Measurements from ENCODE around the gene OSR1. TPM values are rescaled to one million over a fixed set of nuclear protein-coding genes. Genes with fewer than 3 reads are reported as not detected.

OSR1 gene
- total RNA-seq, 1 donor from 2014 or later = 2.7 TPM

- Histone ChIP-seq H3K27me3 (ENCODE audit: low read depth) (peaks cover 19% of the 10 kb centered on the region), H3K4me3 (no peak overlapping the region), H3K27ac (replicated peaks) (no peak overlapping the region), H3K36me3 (no peaks in the 10 kb centered on the region), H3K9me3 (replicated peaks) (peaks cover 12% of the 10 kb centered on the region), H3K4me1 (no peaks in the 10 kb centered on the region)
- TF ChIP-seq CTCF (IDR thresholded peaks at IDR 0.05; ENCODE audit: borderline replicate concordance) = no peak
- no peak for DNase-seq
- intact Hi-C loops (cut with micrococcal nuclease) = no loop called here
Observed at GRCh38 chr2:19377717-19378116, 19.3 kb upstream of the OSR1 start.

GRCh38 chr2:19373352-19373751 lies 14.9 kb upstream of the OSR1 start:
- intact Hi-C loops (cut with micrococcal nuclease) = no loop called here
- Histone ChIP-seq H3K9me3 (replicated peaks) (peaks cover 12% of the 10 kb centered on the region), H3K27ac (replicated peaks) (no peak overlapping the region), H3K27me3 (ENCODE audit: low read depth) (peaks cover 19% of the 10 kb centered on the region), H3K4me1 (no peaks in the 10 kb centered on the region), H3K4me3 (no peak overlapping the region), H3K36me3 (no peaks in the 10 kb centered on the region)
- no peak for DNase-seq
- no peak for TF ChIP-seq CTCF (IDR thresholded peaks at IDR 0.05; ENCODE audit: borderline replicate concordance)

- intact Hi-C loops (cut with micrococcal nuclease) = no loop called here
- TF ChIP-seq CTCF (IDR thresholded peaks at IDR 0.05; ENCODE audit: borderline replicate concordance) = no peak
- H3K27ac ChIP-seq (replicated peaks) = no peak overlapping the region
Observed at GRCh38 chr2:19371996-19372582, 13.7 kb upstream of the OSR1 start.

GRCh38 chr2:19369341-19369955 lies 11.0 kb upstream of the OSR1 start:
- intact Hi-C loops (cut with micrococcal nuclease) = loop anchor here (10.0 kb wide), 1 partner anchor 625 kb away; no protein-coding TSS in a partner anchor
- H3K4me1 ChIP-seq = no peaks in the 10 kb centered on the region
- no peak for DNase-seq
- H3K27me3 ChIP-seq (ENCODE audit: low read depth) = peaks cover 13% of the 10 kb centered on the region
- H3K27ac ChIP-seq (replicated peaks) = no peak overlapping the region
- H3K9me3 ChIP-seq (replicated peaks) = no peaks in the 10 kb centered on the region
- no peak for TF ChIP-seq CTCF (IDR thresholded peaks at IDR 0.05; ENCODE audit: borderline replicate concordance)
- no peak overlapping the region for H3K4me3 ChIP-seq
- H3K36me3 ChIP-seq = no peaks in the 10 kb centered on the region

More at GRCh38 chr2:19371996-19372582, 13.7 kb upstream of the OSR1 start:
- H3K4me1 ChIP-seq = no peaks in the 10 kb centered on the region
- peaks cover 12% of the 10 kb centered on the region for H3K9me3 ChIP-seq (replicated peaks)
- no peaks in the 10 kb centered on the region for H3K36me3 ChIP-seq
- no peak for DNase-seq
- H3K4me3 ChIP-seq = no peak overlapping the region
- H3K27me3 ChIP-seq (ENCODE audit: low read depth) = peaks cover 19% of the 10 kb centered on the region

- Histone ChIP-seq H3K4me3 (no peak overlapping the region), H3K36me3 (no peaks in the 10 kb centered on the region), H3K27ac (replicated peaks) (no peak overlapping the region), H3K27me3 (ENCODE audit: low read depth) (peaks cover 17% of the 10 kb centered on the region), H3K9me3 (replicated peaks) (no peaks in the 10 kb centered on the region), H3K4me1 (no peaks in the 10 kb centered on the region)
- no peak for TF ChIP-seq CTCF (IDR thresholded peaks at IDR 0.05; ENCODE audit: borderline replicate concordance)
- intact Hi-C loops (cut with micrococcal nuclease) = loop anchor here (10.0 kb wide), 1 partner anchor 624 kb away; no protein-coding TSS in a partner anchor
- no peak for DNase-seq
Observed at GRCh38 chr2:19368760-19369159, 10.3 kb upstream of the OSR1 start.

All from left ventricle myocardium inferior (tissue), 1 donor.